ENCODE results near the gene MSLN. TPM values are rescaled to one million over a fixed set of nuclear protein-coding genes. Genes with fewer than 3 reads are reported as not detected.

Gene MSLN
- total RNA-seq, 1 donor from 2014 or later: 93.3 TPM

DNA sequence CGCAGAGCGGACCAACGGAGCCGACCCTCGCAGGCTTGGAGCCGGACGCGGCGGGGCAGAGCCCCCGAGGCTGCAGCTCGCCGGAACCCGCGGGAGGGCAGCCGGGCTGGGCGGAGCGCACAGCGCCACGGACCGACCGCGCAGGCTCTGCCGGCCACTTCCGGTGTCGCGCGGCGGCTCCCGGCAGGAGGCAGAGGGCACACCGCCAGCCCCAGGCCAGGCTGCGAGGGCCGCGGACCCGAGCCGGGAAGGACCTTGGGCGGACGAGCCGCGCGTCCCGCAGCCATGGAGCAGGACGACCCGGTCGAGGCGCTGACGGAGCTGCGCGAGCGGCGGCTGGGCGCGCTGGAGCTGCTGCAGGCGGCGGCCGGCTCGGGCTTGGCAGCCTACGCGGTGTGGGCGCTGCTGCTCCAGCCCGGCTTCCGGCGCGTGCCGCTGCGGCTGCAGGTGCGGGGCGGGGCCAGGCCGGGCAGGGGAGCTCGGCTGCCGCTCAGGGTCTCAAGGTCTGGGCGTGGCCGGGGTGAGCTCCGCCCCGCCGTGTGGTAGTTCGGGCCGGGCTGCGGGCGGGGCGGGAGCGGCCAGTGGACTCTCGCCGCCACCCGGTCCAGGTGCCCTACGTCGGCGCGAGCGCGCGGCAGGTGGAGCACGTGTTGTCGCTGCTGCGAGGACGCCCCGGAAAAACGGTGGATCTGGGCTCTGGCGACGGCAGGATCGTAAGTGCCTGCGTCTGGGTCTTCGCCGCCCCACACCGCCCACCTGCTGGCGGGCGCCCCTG is 39.4 kb upstream of the MSLN start, which contains the start of gene ANTKMT:
Gene ANTKMT (plus strand): TSS at position 157 of the 775 bp plus-strand sequence. CDS start 129 bp downstream, at position 286.
- peak; percentile 93 for DNase-seq

DNA sequence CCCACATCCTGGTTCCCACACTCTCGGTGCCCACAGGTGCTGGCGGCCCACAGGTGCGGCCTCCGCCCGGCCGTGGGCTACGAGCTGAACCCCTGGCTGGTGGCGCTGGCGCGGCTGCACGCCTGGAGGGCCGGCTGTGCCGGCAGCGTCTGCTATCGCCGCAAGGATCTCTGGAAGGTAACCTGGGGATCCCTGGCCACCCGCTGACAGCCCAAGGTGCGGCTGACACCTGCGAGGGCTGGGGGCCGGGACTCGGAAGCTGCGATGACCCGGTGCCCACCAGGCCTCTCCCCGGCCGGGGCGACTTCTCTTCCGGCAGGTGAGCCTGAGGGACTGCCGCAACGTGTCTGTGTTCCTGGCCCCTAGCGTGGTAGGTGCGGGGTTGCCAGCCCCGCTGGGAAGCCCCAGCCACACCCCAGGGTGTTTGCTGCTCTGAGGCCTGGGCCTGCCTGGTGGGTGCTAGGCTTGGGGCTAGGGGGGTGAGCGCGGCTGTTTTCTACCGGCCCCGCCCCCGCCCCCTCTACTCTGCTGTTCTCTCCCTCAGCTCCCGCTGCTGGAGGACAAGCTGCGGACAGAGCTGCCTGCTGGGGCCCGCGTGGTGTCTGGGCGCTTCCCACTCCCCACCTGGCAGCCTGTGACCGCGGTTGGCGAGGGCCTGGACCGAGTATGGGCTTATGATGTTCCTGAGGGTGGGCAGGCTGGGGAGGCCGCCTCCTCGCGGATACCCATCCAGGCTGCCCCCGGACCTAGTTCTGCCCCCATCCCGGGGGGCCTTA is 38.6 kb upstream of the MSLN start:
- Histone ChIP-seq H3K4me3 (peak overlapping the region; percentile 85), H3K9me3 (no peaks in the 10 kb centered on the region), H3K27ac (peak overlapping the region; percentile 84), H3K27me3 (peaks cover 5% of the 10 kb centered on the region), H3K4me1 (peaks cover 18% of the 10 kb centered on the region), H3K36me3 (no peaks in the 10 kb centered on the region)
- DNase-seq: no peak
- TF ChIP-seq, protein P1, sequence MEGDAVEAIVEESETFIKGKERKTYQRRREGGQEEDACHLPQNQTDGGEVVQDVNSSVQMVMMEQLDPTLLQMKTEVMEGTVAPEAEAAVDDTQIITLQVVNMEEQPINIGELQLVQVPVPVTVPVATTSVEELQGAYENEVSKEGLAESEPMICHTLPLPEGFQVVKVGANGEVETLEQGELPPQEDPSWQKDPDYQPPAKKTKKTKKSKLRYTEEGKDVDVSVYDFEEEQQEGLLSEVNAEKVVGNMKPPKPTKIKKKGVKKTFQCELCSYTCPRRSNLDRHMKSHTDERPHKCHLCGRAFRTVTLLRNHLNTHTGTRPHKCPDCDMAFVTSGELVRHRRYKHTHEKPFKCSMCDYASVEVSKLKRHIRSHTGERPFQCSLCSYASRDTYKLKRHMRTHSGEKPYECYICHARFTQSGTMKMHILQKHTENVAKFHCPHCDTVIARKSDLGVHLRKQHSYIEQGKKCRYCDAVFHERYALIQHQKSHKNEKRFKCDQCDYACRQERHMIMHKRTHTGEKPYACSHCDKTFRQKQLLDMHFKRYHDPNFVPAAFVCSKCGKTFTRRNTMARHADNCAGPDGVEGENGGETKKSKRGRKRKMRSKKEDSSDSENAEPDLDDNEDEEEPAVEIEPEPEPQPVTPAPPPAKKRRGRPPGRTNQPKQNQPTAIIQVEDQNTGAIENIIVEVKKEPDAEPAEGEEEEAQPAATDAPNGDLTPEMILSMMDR (IDR thresholded peaks at IDR 0.05): no peak
- intact Hi-C loops (cut with DNase I): no loop called here
- ATAC-seq: no peak

More for the DNA sequence above, 39.4 kb upstream of the MSLN start, which contains the start of gene ANTKMT:
- intact Hi-C loops (cut with DNase I): no loop called here
- peaks cover under 1% of the 10 kb centered on the region for H3K27me3 ChIP-seq
- no peaks in the 10 kb centered on the region for H3K9me3 ChIP-seq
- H3K36me3 ChIP-seq: no peaks in the 10 kb centered on the region
- peak; percentile 91 for ATAC-seq
- TF ChIP-seq, protein P1 (IDR thresholded peaks at IDR 0.05): no peak
- peaks cover 20% of the 10 kb centered on the region for H3K4me1 ChIP-seq
- H3K4me3 ChIP-seq: peak within 1 kb of the TSS; percentile 85
- H3K27ac ChIP-seq: peak within 1 kb of the TSS; percentile 84

DNA sequence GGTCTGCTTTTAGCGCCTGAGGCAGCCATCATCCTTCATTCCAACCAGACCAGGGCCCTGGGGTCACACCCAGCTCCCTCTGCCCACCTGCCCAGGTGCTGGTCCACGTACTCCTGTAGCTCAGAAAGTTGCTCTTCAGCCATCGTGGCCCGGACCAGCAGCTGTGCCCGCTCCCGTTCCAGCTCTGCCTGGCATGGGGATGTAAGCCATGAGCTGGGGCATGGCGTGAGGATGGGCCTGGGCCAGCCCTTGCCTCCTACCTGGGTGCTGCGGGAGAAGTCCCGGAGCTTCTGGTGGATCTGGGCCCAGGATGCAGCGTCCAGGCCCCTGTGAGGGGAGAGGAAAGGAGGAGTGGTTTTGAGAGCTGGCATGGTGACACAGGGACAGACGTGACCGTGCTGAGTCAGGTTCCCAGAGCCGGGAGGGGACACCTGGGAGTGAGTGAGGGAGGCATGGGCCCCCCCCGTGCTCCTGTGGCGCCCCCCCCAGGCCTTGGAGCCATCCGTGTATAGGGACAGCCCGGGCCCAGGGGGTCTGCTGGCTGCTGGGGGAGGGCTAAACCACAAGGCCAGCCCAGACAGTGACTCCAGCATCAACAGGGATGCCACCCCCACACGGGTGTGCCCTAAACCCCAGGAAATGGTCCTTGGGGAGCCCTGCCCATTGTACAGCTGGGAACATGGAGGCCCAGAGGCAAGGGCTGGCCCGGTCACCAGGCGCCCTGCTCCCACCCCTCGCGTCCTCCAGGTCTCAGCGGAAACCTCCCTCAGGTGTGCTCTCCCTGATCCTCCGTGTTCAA is 37.5 kb upstream of the MSLN start:
- DNase-seq: no peak

DNA sequence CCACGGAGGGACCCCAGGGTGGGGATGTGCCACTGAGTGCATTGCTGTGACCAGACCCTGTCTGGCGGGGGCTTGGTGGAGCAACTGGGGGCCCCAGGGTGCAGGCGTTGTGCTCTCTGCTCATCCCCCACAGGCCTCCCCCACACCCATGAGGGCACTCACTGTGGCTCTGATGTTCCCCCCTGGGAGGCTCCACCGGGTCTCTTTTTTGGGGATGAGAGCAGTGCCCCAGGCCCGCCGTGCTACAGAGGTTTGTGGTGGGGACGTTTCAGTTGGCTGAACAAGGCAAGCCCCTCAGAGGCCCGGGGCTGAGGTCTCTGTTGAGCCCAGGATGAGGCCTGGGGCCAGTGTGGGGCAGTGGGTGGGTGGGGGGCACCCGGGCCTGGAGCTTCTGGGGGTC is 36.8 kb upstream of the MSLN start:
- H3K4me1 ChIP-seq: peaks cover 35% of the 10 kb centered on the region
- TF ChIP-seq, protein P1 (IDR thresholded peaks at IDR 0.05): no peak

More for the DNA sequence above, 37.5 kb upstream of the MSLN start:
- no peak overlapping the region for H3K27ac ChIP-seq
- intact Hi-C loops (cut with DNase I): no loop called here
- no peak overlapping the region for H3K4me3 ChIP-seq
- H3K36me3 ChIP-seq: no peaks in the 10 kb centered on the region
- no peaks in the 10 kb centered on the region for H3K9me3 ChIP-seq
- TF ChIP-seq, protein P1 (IDR thresholded peaks at IDR 0.05): no peak
- no peak for ATAC-seq
- peaks cover 28% of the 10 kb centered on the region for H3K4me1 ChIP-seq
- H3K27me3 ChIP-seq: peaks cover 15% of the 10 kb centered on the region

More for the DNA sequence above, 36.8 kb upstream of the MSLN start:
- intact Hi-C loops (cut with DNase I): no loop called here
- DNase-seq: no peak
- H3K4me3 ChIP-seq: no peak overlapping the region
- H3K27ac ChIP-seq: no peak overlapping the region
- ATAC-seq: no peak
- H3K9me3 ChIP-seq: no peaks in the 10 kb centered on the region
- H3K36me3 ChIP-seq: no peaks in the 10 kb centered on the region
- H3K27me3 ChIP-seq: peaks cover 16% of the 10 kb centered on the region

Data from upper lobe of right lung (tissue), 1 donor.